H1 (cell line): ENCODE data around the gene GPSM3. TPM values are rescaled to one million over a fixed set of nuclear protein-coding genes. Genes with fewer than 3 reads are reported as not detected.

Experiments used
- BACH1 ChIP-seq: IDR thresholded peaks from 2 replicates; pipeline ENCODE4 v1.6.1; 2012; ENCODE audit warnings: low read length, improper control_type of control experiment
- CHD2 ChIP-seq: IDR thresholded peaks from 2 replicates; pipeline ENCODE4 v1.6.1; 2012; ENCODE audit warnings: low read length, improper control_type of control experiment
- E2F6 ChIP-seq: IDR thresholded peaks from 2 replicates; pipeline ENCODE4 v1.6.1; 2012; ENCODE audit warnings: inconsistent platforms
- JUND ChIP-seq: IDR thresholded peaks from 2 replicates; pipeline ENCODE4 v1.6.1; 2011; ENCODE audit warnings: mild to moderate bottlenecking, improper control_type of control experiment, low read length
- SP2 ChIP-seq: IDR thresholded peaks from 2 replicates; pipeline ENCODE4 v1.6.1; 2012; ENCODE audit warnings: mild to moderate bottlenecking, low read length, inconsistent platforms
- polyA plus RNA-seq, 7 experiments: library from polyadenylated mRNA; depleted of rRNA in 3 of 7; stranded (reverse) in 5 of 7; unstranded in 2 of 7; fragments of >200 nt in 5 of 7; fragments of 200-250 nt in 2 of 7; gene quantifications; 1 replicate in 5 of 7; 2 replicates in 1 of 7; 4 replicates in 1 of 7; pipeline versions ENCODE4 v1.2.1 to v1.2.3, GENCODE V29; 2011 to 2013; ENCODE audit warnings: missing spikeins in 2 of 7, mixed read lengths in 2 of 7
- total RNA-seq: library from RNA; stranded (reverse); fragmentation: NEBNext Ultra II Directional; extraction: Animal tissue kit (Norgen Biotek cat#: 25700); gene quantifications from 2 replicates; pipeline ENCODE4 v1.2.1, GENCODE V29; 2021

GPSM3 gene
- total and polyA plus RNA-seq, 2 of the 8 experiments (the other 6 are each of a cell fraction or from before 2014, with no cell fraction given) = 6.6 to 9.8 TPM

GRCh38 chr6:32189742-32190053 is 2.7 kb downstream of the GPSM3 start (continued):
- TF ChIP-seq JUND = no peak
- no peak for TF ChIP-seq CHD2
- no peak for TF ChIP-seq BACH1
- no peak for TF ChIP-seq SP2
- TF ChIP-seq E2F6 = no peak
- TF ChIP-seq, all 59 proteins: peak for 0
